ENCODE measurements around the gene LEPROT. TPM values are rescaled to one million over a fixed set of nuclear protein-coding genes. Genes with fewer than 3 reads are reported as not detected.

The LEPROT gene
- total and polyA plus RNA-seq, 4 donors = 23.6 to 43.4 (median 36.3) TPM

DNA sequence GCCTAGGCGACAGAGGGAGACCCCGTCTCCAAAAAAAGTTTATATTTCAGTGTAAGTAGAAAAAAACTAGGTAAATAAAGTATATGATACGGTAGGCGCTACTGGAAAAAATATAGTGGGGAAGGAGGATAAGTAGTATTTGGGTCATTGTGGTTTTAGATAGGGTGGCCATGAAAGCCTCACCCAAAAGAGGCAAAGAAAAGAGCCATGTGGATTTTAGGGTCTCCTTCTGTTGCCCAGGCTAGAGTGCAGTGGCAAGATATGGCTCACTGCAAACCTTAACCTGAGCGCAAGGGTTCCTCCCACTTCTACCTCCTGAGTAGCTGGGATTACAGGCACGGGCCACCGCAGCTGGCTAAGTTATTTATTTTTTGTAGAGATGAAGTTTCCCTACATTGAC is 17.1 kb downstream of the LEPROT start:
- Histone ChIP-seq H3K27me3 (ENCODE audit: control insufficient read depth in 4 of 4, insufficient read depth in 4 of 4, low read length in 3 of 4) (no peaks in the 10 kb centered on the region), H3K4me3 (ENCODE audit: low read depth in 1 of 3, low read length in 3 of 3) (no peak overlapping the region), H3K36me3 (ENCODE audit: control insufficient read depth in 4 of 4, insufficient read depth in 3 of 4, low read depth in 1 of 4, low read length in 3 of 4) (peaks cover 0 to 8% (median 2%) of the 10 kb centered on the region in 4 donors), H3K27ac (ENCODE audit: low read depth in 1 of 2, low read length in 2 of 2) (no peak overlapping the region), H3K9me3 (ENCODE audit: control insufficient read depth in 4 of 4, low read length in 3 of 4) (no peaks in the 10 kb centered on the region), H3K4me1 (ENCODE audit: control insufficient read depth in 4 of 4, insufficient read depth in 4 of 4, low read length in 3 of 4) (no peaks in the 10 kb centered on the region), H3K9ac (ENCODE audit: low read depth in 1 of 2, low read length in 2 of 2) (no peak overlapping the region)
- DNase-seq (ENCODE audit: low spot score) = no peak
- TF ChIP-seq, protein P1, sequence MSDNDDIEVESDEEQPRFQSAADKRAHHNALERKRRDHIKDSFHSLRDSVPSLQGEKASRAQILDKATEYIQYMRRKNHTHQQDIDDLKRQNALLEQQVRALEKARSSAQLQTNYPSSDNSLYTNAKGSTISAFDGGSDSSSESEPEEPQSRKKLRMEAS (IDR thresholded peaks at IDR 0.05) = no peak
- WGBS = 97% methylated on average over 7 of the region's 7 CpGs

GRCh38 chr1:65440322-65440900 is 19.9 kb downstream of the LEPROT start:
- no peak overlapping the region for H3K9ac ChIP-seq (ENCODE audit: low read depth in 1 of 2, low read length in 2 of 2)
- no peaks in the 10 kb centered on the region for H3K27me3 ChIP-seq (ENCODE audit: control insufficient read depth in 4 of 4, insufficient read depth in 4 of 4, low read length in 3 of 4)
- H3K27ac ChIP-seq (ENCODE audit: low read depth in 1 of 2, low read length in 2 of 2) = no peak overlapping the region
- WGBS = 88% methylated on average over 12 of the region's 12 CpGs
- no peaks in the 10 kb centered on the region for H3K9me3 ChIP-seq (ENCODE audit: control insufficient read depth in 4 of 4, low read length in 3 of 4)
- no peak overlapping the region for H3K4me3 ChIP-seq (ENCODE audit: low read depth in 1 of 3, low read length in 3 of 3)
- H3K4me1 ChIP-seq (ENCODE audit: control insufficient read depth in 4 of 4, insufficient read depth in 4 of 4, low read length in 3 of 4) = no peaks in the 10 kb centered on the region
- DNase-seq (ENCODE audit: low spot score) = no peak
- no peaks in the 10 kb centered on the region for H3K36me3 ChIP-seq (ENCODE audit: control insufficient read depth in 4 of 4, insufficient read depth in 3 of 4, low read depth in 1 of 4, low read length in 3 of 4)
- TF ChIP-seq GABPA (IDR thresholded peaks at IDR 0.05 in 1 of 2, conservative IDR thresholded peaks at IDR 0.05 in 1 of 2) = no peak
- TF ChIP-seq SP1 (IDR thresholded peaks at IDR 0.05) = no peak
- no peak for TF ChIP-seq JUND (IDR thresholded peaks at IDR 0.05)
- TF ChIP-seq FOXA1 (IDR thresholded peaks at IDR 0.05) = no peak
- no peak for TF ChIP-seq TAF1 (conservative IDR thresholded peaks at IDR 0.05)
- TF ChIP-seq, protein P2, sequence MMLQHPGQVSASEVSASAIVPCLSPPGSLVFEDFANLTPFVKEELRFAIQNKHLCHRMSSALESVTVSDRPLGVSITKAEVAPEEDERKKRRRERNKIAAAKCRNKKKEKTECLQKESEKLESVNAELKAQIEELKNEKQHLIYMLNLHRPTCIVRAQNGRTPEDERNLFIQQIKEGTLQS (IDR thresholded peaks at IDR 0.05) = no peak
- TF ChIP-seq, protein P3, sequence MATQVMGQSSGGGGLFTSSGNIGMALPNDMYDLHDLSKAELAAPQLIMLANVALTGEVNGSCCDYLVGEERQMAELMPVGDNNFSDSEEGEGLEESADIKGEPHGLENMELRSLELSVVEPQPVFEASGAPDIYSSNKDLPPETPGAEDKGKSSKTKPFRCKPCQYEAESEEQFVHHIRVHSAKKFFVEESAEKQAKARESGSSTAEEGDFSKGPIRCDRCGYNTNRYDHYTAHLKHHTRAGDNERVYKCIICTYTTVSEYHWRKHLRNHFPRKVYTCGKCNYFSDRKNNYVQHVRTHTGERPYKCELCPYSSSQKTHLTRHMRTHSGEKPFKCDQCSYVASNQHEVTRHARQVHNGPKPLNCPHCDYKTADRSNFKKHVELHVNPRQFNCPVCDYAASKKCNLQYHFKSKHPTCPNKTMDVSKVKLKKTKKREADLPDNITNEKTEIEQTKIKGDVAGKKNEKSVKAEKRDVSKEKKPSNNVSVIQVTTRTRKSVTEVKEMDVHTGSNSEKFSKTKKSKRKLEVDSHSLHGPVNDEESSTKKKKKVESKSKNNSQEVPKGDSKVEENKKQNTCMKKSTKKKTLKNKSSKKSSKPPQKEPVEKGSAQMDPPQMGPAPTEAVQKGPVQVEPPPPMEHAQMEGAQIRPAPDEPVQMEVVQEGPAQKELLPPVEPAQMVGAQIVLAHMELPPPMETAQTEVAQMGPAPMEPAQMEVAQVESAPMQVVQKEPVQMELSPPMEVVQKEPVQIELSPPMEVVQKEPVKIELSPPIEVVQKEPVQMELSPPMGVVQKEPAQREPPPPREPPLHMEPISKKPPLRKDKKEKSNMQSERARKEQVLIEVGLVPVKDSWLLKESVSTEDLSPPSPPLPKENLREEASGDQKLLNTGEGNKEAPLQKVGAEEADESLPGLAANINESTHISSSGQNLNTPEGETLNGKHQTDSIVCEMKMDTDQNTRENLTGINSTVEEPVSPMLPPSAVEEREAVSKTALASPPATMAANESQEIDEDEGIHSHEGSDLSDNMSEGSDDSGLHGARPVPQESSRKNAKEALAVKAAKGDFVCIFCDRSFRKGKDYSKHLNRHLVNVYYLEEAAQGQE (IDR thresholded peaks at IDR 0.05) = no peak
- TF ChIP-seq, protein P1 (IDR thresholded peaks at IDR 0.05) = no peak
- TF ChIP-seq HNF4A (conservative IDR thresholded peaks at IDR 0.05) = no peak
- TF ChIP-seq NR2F2 (IDR thresholded peaks at IDR 0.05) = no peak
- TF ChIP-seq RAD21 (IDR thresholded peaks at IDR 0.05) = no peak
- no peak for TF ChIP-seq FOXA2 (IDR thresholded peaks at IDR 0.05)
- no peak for TF ChIP-seq ZBTB33 (IDR thresholded peaks at IDR 0.05)
- TF ChIP-seq YY1 (IDR thresholded peaks at IDR 0.05) = no peak
- no peak for TF ChIP-seq RXRA (IDR thresholded peaks at IDR 0.05)
- TF ChIP-seq HNF4G (IDR thresholded peaks at IDR 0.05) = no peak
- TF ChIP-seq CTCF (IDR thresholded peaks at IDR 0.05; ENCODE audit: low read depth, low read length, missing input control) = no peak
- no peak for TF ChIP-seq EGR1 (IDR thresholded peaks at IDR 0.05; ENCODE audit: low read depth in 2 of 2)

All from liver (tissue), 9 donors.